Osteoblast (primary cell): ENCODE measurements around the gene SAMD11. TPM values are rescaled to one million over a fixed set of nuclear protein-coding genes. Genes with fewer than 3 reads are reported as not detected.
"Not testable (repeated sequence)": the region's sequence is repeated elsewhere in the genome, so short reads cannot be mapped to it uniquely, and the experiment has no call there.

Experiments used
- DNase-seq: peaks from one replicate; pipeline ENCODE4 v3.0.0; 2011; ENCODE audit warnings: low spot score, mixed read lengths; ENCODE audit not compliant: insufficient read length; ENCODE audit errors: missing footprints
- H2AFZ ChIP-seq: 2 replicates; pipeline ENCODE4 v1.6.0; 2011; ENCODE audit warnings: mild to moderate bottlenecking, low read length
- H3K27ac ChIP-seq: 2 replicates; pipeline ENCODE4 v1.5.1; 2011; ENCODE audit warnings: mild to moderate bottlenecking, low read depth, low read length, moderate library complexity
- H3K27me3 ChIP-seq: 2 replicates; pipeline ENCODE4 v1.6.0; 2012; ENCODE audit warnings: mild to moderate bottlenecking, control low read depth, inconsistent platforms, low read length, moderate library complexity; ENCODE audit not compliant: insufficient read depth
- H3K36me3 ChIP-seq: 2 replicates; pipeline ENCODE4 v1.5.1; 2011; ENCODE audit warnings: mild to moderate bottlenecking, low read length, control low read depth, moderate library complexity; ENCODE audit not compliant: insufficient read depth
- H3K4me1 ChIP-seq: 2 replicates; pipeline ENCODE4 v1.5.1; 2011; ENCODE audit warnings: mild to moderate bottlenecking, low read length, control low read depth, moderate library complexity; ENCODE audit not compliant: insufficient read depth
- H3K4me2 ChIP-seq: 2 replicates; pipeline ENCODE4 v1.6.0; 2011; ENCODE audit warnings: mild to moderate bottlenecking, low read length; ENCODE audit not compliant: insufficient read depth
- H3K4me3 ChIP-seq: fragments of 200-600 bp; sonication (generic); 3 replicates; pipeline ENCODE4 v1.5.1; 2012; ENCODE audit warnings: mild to moderate bottlenecking, low read length, inconsistent platforms; ENCODE audit not compliant: insufficient read depth
- H3K79me2 ChIP-seq: 2 replicates; pipeline ENCODE4 v1.6.0; 2012; ENCODE audit warnings: mild to moderate bottlenecking, low read length, control low read depth, inconsistent platforms; ENCODE audit not compliant: insufficient read depth
- H3K9me3 ChIP-seq: 2 replicates; pipeline ENCODE4 v1.5.1; 2011; ENCODE audit warnings: low read depth, low read length, control low read depth
- H4K20me1 ChIP-seq: 2 replicates; pipeline ENCODE4 v1.6.0; 2012; ENCODE audit warnings: mild to moderate bottlenecking, low read length, control low read depth; ENCODE audit not compliant: insufficient read depth
- total RNA-seq: library from RNA; depleted of rRNA; stranded (reverse); fragments of >200 nt; gene quantifications from 2 replicates; pipeline ENCODE4 v1.2.3, GENCODE V29; 2012
- TF ChIP-seq, protein P1 (sequence below): IDR thresholded peaks from 2 replicates; pipeline ENCODE4 v1.5.1; 2011; ENCODE audit warnings: mild to moderate bottlenecking, low read depth, low read length, moderate library complexity; ENCODE audit errors: extremely low read depth

The SAMD11 gene
- total RNA-seq, 1 donor, result 8.3 TPM

DNA sequence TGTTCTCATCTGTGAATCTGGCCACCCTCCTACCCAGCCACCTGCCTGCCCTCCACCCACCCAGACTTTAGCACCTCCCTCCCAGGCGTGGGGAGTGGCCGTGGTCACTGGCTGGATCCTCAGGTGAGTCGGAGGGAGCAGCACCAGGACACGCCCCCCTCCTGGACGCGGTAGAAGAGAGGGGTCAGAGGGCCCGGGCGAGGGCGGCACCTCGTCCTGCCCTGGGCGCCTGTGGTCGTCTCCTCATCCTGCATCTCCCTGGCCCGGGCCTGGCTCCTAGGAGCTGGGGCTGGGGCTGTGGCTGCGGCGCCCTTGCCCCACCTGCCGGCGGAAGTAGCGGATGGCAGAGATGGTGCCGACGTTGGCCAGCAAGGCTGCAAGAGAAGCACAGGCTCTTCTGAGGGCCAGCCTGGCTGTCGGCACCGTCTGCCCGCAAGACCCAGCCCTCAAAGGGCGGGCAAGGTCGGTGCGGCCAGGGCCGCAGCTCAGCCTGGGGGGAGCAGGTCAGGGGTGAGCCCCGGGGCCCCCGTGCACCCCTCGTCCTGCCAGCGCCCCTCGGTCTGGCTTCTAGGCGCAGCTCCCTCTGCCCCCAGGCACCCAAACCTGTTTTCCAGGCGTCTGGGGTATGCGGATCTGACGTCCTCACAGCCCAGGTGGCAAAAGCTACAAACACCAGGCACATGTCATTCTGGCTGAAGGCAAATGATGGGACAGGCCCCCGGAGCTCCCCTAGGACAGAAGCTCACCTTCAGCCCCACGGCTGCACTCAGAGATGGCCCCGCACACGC lies 52.4 kb downstream of the SAMD11 start:
- peak overlapping the region; percentile 61 for H3K4me3 ChIP-seq
- DNase-seq, result peak; percentile 99
- H3K4me1 ChIP-seq, result no peaks in the 10 kb centered on the region
- peak overlapping the region; percentile 70 for H2AFZ ChIP-seq
- no peaks in the 10 kb centered on the region for H3K36me3 ChIP-seq
- no peaks in the 10 kb centered on the region for H3K27me3 ChIP-seq
- no peaks in the 10 kb centered on the region for H3K9me3 ChIP-seq
- H3K4me2 ChIP-seq, result peak overlapping the region; percentile 78
- H3K79me2 ChIP-seq, result no peaks in the 10 kb centered on the region
- H4K20me1 ChIP-seq, result no peaks in the 10 kb centered on the region
- H3K27ac ChIP-seq, result no peak overlapping the region
- TF ChIP-seq, protein P1, sequence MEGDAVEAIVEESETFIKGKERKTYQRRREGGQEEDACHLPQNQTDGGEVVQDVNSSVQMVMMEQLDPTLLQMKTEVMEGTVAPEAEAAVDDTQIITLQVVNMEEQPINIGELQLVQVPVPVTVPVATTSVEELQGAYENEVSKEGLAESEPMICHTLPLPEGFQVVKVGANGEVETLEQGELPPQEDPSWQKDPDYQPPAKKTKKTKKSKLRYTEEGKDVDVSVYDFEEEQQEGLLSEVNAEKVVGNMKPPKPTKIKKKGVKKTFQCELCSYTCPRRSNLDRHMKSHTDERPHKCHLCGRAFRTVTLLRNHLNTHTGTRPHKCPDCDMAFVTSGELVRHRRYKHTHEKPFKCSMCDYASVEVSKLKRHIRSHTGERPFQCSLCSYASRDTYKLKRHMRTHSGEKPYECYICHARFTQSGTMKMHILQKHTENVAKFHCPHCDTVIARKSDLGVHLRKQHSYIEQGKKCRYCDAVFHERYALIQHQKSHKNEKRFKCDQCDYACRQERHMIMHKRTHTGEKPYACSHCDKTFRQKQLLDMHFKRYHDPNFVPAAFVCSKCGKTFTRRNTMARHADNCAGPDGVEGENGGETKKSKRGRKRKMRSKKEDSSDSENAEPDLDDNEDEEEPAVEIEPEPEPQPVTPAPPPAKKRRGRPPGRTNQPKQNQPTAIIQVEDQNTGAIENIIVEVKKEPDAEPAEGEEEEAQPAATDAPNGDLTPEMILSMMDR, result peak; percentile 45

GRCh38 chr1:976791-977190 lies 53.1 kb downstream of the SAMD11 start:
- not testable (repeated sequence) for H3K36me3 ChIP-seq, H3K4me2 ChIP-seq, H2AFZ ChIP-seq, H3K4me3 ChIP-seq, H3K79me2 ChIP-seq, DNase-seq, H3K9me3 ChIP-seq, H4K20me1 ChIP-seq, H3K4me1 ChIP-seq, H3K27ac ChIP-seq, H3K27me3 ChIP-seq

DNA sequence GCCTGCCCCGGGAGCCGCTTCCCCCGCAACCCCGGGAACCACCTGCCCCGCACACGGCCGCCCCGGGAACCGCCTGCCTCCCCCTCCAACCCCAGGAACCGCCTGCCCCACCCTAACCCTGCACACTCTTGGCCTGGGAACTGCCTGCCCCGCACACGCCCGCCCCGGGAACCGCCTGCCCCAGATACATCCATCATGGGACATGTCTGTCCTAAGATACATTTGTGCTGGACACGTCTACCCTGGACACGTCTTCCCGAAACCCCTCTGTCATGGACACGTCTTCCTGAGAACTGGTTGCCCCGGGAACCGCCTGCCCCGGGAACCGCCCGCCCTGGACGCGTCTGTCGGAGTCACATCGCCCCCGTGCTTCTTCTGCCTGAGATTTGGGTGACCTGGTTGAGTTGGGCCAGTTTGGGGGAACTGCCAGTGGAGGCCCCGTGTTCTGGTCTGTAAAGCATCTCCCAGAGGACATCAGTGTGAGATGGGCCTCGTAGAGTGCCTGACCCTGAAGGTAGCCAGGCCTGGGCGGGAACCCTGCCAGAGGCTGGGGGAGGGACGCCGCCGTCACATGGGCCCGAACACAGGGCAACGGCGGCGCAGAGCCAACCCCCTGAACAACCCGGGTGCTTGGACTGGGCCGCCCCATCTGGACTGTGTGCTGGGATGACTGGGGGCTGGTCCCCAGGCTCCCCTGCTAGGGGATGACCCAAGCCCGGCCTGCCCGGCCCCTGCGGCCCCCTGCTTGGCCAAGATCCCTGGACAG lies 54.5 kb downstream of the SAMD11 start:
- Histone ChIP-seq H3K4me1 (no peaks in the 10 kb centered on the region), H3K27me3 (no peaks in the 10 kb centered on the region), H3K9me3 (no peaks in the 10 kb centered on the region), H3K4me3 (no peak overlapping the region), H3K4me2 (no peak overlapping the region), H4K20me1 (no peaks in the 10 kb centered on the region), H2AFZ (no peak overlapping the region), H3K36me3 (no peaks in the 10 kb centered on the region), H3K79me2 (no peaks in the 10 kb centered on the region), H3K27ac (no peak overlapping the region)
- peak; percentile 87 for DNase-seq
- TF ChIP-seq, protein P1, result no peak

DNA sequence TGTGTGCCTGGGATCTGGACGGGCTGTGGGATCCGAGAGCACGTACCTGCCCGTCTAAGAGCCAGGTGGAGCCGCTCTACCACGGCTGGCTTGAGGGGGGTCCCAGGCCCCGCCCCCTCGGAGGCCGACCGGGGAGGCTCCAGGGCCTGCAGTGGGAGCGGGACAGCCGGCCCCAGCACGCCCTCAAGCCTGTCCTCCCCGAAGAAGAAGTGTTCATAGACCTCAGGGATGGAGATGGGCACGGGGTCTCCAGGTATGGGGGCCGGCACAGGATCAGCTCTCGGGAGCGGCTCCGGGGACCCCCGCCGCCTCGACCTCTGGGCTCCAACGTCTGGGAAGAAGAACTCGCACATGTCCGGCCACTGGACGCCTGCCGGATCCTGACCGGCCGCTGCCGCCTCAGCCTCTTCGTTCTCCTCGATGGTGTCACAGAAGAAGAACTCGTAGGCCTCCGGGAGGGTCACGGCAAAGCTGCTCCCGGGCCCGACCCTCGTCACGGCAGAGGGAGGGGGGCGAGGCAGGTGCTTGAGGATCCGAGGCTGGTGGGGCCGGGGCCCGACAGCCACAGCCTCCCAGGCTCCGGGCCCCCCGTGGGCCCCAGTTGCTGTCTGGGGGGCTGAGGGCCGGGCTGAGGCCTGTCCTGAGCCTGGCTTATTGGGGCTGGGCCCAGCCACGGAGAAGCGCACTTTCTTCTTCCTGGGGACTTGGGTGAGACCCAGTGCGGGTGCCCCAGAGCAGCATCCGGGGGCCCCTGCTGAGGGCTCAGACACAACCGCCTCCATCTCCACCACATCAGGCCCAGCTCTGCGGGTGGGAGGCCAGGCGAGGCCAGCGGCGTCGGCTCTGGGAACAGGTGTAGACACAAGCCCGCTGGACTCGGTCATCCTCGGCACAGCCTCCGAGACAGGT lies 55.4 kb downstream of the SAMD11 start:
- no peak overlapping the region for H3K4me2 ChIP-seq
- no peak overlapping the region for H3K27ac ChIP-seq
- no peak overlapping the region for H3K4me3 ChIP-seq
- no peaks in the 10 kb centered on the region for H3K79me2 ChIP-seq
- no peaks in the 10 kb centered on the region for H3K9me3 ChIP-seq
- no peaks in the 10 kb centered on the region for H3K36me3 ChIP-seq
- peak; percentile 87 for DNase-seq
- no peaks in the 10 kb centered on the region for H3K27me3 ChIP-seq
- H3K4me1 ChIP-seq, result no peaks in the 10 kb centered on the region
- no peak overlapping the region for H2AFZ ChIP-seq
- TF ChIP-seq, protein P1, result no peak
- H4K20me1 ChIP-seq, result no peaks in the 10 kb centered on the region
